Activated CD8-positive, alpha-beta memory T cell treated with anti-CD3 and anti-CD28 coated beads, Interleukin-2, amount 50 U/mL, for 24 hours (primary cell): Measurements from ENCODE around the gene ZNF232.
"Not testable (repeated sequence)": the region's sequence is repeated elsewhere in the genome, so short reads cannot be mapped to it uniquely, and the experiment has no call there.

Experiments
- DNase-seq: peaks from one replicate; pipeline ENCODE4 v3.0.0-alpha.2; 2020; ENCODE audit errors: extremely low read depth

ZNF232 gene

DNA sequence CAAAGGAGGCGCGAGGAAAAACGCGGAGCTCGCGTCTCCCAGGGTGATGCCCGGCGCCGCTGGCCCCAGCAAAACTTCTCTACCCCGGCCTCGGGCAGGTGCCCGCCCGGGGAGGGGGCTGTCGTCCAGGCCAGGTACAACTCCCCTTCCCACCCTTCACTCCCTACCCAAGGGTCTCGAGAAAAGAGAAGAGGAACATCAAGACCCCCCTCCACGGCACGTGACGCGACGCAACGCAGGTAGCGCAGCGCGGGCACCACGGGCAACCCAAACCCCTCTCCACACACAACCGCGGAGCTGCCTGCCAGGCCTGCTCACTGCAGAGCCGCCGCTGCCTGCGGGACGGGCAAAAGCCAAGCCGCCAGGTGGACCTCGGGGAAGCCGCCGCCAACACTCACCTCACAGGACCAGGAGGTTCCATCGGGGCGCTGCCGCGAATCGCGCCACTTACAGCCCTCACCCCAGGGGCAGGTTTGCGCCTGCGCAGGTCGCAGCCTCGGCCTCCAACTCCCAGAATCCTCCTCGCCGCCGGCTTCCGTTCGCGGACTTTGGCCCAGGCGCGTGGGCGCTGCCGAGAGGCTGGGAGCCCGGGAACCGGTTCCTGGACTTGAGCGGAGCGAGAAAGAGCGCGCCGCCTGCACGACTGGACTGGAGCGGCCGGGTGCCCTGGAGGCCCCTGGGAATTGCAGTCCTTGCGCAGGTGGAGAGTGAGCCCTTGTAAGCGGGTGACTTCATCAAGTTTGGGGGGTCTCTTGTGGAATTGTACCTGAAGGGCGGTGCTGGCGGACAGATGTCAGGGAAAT, at the start of gene ZNF232:
Gene ZNF232 (minus strand): TSS at position 477 of the 803 bp plus-strand sequence. CDS start 56 bp downstream, at position 421.
- DNase-seq = peak; percentile 78

DNA sequence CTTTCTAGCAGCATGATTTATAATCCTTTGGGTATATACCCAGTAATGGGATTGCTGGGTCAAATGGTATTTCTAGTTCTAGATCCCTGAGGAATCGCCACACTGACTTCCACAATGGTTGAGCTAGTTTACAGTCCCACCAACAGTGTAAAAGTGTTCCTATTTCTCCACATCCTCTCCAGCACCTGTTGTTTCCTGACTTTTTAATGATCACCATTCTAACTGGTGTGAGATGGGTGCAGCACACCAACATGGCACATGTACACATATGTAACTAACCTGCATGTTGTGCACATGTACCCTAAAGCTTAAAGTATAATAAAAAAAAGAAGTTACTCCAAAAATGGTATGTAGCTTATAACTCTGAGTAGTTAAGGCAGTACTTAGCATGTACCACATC, 49.0 kb upstream of the ZNF232 start:
- DNase-seq = not testable (repeated sequence)

DNA sequence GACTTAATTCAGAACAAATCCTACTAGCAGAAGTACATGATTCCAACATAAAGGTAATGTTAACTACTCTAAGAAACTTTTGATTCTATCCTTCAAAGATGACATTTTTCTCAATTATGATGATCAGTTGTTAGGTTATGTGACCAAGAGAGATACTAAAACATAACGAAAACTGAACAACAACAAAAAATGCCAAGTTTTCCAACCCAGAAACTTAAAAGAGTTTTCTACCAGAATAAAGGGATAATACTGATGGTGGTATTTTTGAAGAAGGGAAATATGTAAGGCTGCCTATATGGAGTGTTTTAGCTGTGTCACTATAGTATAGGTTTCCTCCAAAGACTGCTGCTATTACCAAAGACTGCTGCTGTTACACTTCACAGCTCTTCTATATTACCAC, 34.4 kb upstream of the ZNF232 start:
- DNase-seq = not testable (repeated sequence)

DNA sequence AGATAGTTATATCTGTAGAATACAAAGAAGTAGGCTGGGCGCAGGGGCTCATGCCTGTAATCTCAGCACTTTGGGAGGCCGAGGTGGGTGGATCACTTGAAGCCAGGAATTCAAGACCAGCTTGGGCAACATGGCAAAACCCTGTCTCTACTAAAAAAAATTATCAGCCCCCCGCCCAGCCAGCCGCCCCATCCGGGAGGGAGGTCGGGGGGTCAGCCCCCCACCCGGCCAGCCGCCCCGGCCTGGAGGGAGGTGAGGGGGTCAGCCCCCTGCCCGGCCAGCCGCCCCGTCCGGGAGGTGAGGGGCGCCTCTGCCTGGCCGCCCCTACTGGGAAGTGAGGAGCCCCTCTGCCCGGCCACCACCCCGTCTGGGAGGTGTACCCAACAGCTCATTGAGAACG, 31.2 kb upstream of the ZNF232 start:
- DNase-seq = not testable (repeated sequence)

DNA sequence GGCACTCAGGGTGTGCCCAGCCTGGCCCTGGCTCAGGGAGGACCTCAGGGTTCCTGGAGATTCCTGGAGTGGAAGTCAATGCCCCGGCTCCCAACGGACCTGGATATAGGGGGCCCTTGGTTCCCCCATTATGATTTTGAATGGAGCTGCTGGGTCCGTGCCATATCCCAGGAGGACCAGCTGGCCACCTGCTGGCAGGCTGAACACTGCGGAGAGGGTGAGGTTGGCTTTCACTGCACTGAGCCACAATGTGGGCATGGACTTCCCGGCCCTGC, 27.7 kb upstream of the ZNF232 start:
- no peak for DNase-seq

DNA sequence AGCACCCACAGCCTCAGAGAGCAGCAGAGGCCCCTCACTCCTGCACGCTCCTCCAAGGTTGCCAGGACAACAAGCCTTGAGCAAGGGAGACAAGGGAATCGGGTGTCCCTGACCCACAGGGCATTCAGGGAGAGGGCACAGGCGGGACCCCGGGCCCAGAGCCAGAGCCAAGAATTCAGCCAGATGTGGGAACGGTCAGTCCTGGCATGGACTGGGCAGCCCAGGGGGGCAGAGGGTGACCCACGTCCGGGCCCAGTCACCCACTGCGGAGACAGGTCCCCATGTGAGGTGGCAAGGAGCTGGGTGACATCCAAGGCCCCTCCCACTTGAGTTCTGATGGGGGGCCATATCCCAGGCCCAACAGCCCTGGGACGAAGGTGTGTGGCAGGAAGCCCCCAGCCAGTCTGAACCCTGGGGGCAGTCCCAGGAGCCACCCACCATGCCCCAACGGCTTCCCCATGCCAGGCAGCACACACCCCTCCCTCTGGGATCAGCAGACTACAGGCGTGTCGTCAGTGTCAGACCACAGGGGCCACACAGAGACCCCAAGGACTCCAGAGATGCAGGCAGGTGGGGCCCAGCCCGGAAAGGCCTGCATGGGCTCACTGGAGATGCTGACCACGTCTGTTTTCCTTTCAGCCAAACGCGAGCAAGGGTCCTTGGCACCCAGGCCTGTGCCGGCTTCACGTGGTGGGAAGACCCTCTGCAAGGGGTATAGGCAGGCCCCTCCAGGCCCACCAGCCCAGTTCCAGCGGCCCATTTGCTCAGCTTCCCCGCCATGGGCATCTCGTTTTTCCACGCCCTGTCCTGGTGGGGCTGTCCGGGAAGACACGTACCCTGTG, 27.2 kb upstream of the ZNF232 start:
- DNase-seq = no peak

DNA sequence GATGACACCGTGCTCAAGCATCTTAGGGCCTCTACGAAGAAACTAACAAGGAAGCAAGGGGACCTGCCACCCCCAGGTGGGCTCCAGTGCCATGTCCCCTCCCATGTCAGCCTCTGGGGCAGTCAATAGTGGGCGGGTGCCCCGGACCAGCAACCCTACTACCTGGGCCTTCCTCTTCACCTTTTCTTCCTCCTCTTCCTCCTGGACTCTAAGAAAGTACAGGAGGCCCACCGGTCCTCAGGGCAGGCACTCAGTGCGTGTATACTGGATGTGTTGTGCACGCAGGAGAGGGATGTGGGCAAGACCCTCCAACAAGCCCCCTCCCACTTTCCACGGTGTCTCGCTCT, 26.5 kb upstream of the ZNF232 start:
- not testable (repeated sequence) for DNase-seq

DNA sequence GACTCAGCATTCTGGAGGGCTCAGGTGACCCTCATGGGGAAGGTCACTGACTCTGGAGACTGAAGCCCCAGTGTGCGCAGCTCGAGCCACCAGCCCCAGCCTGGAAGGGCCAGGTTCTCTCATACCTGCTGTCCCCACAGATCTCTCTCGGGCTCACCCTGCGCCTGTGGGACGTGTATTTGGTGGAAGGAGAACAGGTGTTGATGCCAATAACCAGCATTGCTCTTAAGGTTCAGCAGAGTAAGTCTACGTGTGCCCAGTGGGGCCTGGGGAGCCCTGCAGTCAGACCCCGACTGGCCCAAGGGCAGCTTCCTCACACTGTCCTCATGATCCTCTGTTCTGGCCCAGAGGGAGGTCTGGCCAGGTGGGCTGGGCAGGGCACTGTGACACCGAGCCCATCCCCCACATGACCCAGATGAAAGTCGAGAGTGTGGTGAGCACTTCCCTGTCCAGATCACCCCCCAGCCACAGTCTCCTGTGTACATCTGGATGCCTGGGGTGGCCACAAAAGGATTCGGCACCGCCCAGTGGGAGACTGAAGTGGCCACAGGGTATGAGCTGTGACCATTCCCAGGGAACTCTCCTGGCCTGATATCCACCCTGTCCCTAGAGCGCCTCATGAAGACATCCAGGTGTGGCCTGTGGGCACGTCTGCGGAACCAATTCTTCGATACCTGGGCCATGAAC, 26.0 kb upstream of the ZNF232 start:
- not testable (repeated sequence) for DNase-seq

DNA sequence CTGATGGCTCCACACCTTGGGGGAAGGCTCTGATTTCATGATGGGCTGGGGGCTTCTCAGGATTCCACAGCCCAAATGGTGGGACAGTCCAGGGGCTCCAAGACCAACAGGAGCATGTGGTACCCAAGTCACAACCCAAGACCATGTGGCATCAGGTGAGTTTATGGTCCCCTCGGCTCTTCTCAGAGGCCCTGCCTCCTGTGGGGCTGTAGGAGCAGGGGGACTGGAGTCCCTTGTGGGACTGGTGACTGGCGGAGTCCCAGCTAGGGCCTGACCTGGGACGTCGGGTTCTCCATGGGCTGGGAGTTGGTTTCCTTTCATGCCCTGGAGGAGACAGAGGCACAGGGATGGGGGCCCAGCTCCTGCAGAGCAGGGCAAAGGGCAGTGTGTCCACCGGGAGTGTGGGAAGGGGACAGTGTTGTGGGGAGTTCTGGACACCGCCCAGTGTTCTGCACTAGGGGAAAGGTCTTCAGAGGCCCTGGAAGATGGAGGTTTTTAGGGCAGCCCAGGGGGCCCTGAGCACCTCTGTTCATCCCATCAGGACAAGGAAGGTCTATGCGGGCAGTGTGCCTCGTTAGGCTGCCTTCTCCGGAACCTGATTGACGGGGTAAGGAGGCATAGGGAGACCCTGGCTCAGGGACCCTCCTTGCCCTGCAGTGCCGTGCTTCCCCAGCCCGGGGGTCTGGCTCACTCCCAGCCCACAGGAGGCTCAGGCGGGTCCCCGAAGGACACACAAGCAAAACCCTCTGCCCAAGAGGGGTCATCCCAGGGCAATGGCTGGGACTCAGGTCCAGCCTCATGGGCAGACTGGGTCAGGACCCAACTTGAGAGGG, 25.1 kb upstream of the ZNF232 start:
- DNase-seq = not testable (repeated sequence)

DNA sequence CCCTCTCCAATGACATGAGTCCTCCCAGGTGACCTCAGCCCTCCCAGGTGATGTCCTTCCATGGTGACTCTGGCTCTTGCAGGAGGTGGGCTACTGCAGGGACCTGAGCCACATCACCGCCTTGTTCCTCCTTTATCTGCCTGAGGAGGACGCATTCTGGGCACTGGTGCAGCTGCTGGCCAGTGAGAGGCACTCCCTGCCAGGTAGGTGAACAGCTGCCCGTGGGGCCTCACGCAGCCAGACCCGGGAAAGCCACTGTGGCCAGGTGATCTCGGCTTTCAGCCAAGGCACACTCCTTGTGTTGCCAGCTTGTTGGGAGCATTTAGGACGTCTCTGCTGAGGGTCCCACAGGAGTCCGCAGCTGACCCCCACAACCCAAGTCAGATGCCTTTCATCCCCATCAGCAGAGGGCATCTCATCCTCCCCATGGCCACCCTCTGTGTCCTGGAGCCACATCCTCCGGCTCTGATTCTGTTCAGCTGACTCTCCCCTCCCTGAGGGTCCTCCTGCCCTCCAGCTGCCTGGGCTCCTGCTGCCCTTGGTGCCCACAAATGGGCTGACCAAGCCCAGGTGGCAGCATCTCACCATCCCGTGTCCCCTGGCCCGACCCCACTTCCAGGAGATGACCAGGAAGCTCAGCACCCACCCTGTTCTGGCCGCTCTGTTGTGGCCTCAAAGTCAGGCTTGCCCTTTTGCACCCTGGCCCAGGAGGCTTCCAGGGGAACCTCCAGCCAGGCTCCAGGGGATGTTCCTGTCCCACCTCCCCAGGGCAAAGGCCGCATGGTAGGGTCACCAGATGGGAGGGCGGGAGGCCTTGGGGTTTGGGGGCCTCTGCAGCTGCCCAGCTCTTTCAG, 24.3 kb upstream of the ZNF232 start:
- no peak for DNase-seq

DNA sequence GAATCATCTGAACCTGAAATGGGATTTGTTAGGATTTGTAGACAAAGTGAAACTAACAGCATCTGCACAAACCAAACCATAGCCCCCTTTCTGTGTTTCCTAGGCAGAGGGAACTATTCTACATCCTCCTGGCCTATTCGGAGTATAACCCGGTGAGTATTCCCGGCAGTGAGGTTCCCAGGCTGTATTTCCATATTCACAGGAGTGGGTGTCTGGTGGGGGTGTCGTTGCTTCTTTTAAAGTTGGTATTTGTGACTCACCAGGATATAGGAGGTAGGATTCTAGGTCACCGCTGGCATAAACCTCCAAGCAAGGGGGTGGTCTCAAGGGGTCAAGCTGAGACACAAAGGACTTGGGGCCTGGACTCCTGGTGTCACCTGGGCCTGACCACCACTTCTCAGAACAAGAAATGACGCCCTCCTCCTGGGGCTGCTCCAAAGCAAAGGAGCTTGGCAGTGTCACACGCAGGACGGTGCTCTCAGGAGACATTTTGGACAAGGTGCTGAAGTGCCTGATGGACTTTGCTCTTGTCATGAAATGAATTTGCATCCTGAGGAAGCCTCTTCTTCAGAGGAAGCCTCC, 23.5 kb upstream of the ZNF232 start:
- DNase-seq = not testable (repeated sequence)

DNA sequence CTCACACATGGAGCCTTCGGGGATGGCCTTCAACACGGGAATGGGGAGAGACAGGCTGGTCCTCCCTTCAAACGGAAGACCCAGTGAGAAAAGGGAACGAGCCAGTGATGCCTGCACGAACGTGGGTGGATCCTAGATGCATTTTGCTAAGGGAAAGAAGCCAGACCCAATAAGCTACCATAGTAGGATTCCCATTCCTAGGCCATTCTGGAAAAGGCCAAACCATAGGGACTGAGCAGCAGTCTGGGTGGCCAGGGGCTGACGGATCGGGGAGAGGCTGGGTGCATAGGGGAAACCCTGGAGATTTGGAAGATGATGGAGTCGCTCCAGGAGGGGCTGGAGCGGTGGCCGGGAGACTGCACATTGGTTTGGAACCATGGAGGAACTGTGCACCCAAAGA, 22.9 kb upstream of the ZNF232 start:
- not testable (repeated sequence) for DNase-seq

DNA sequence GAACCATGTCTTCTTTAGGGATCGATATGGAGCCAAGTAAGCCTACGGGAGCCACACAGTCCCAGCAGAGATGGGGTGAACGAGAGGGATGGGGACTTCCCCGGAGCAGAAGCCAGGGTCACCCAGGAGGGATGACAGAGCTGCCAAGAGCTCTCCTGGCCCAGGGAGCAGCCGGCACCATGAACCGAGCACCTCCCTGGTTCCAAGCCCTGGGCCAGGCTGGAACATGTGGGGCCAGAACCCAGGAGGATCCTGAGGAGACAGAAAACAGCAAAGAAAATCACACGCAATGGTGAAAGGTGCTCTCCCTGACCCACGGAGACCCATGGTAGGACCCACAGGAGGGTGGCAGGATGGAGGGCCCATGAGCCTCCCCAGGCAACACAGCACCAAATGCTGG, 22.3 kb upstream of the ZNF232 start:
- not testable (repeated sequence) for DNase-seq

DNA sequence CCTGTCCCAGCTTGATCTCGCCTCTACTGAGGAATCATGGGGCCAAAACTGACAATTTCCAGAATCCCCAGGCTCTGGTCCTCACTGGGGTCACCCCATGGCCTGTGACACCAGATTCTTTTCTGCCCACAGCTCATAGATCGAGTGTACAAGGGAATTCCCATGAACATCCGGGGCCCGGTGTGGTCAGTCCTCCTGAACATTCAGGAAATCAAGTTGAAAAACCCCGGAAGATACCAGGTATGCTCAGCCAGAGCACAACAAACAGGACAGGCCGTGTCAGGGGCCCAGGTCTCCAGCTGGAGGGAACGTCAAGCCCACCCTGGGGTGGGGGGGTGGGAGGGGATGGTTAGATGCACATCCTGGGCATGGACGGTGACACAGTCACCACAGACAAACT, 21.6 kb upstream of the ZNF232 start:
- no peak for DNase-seq

DNA sequence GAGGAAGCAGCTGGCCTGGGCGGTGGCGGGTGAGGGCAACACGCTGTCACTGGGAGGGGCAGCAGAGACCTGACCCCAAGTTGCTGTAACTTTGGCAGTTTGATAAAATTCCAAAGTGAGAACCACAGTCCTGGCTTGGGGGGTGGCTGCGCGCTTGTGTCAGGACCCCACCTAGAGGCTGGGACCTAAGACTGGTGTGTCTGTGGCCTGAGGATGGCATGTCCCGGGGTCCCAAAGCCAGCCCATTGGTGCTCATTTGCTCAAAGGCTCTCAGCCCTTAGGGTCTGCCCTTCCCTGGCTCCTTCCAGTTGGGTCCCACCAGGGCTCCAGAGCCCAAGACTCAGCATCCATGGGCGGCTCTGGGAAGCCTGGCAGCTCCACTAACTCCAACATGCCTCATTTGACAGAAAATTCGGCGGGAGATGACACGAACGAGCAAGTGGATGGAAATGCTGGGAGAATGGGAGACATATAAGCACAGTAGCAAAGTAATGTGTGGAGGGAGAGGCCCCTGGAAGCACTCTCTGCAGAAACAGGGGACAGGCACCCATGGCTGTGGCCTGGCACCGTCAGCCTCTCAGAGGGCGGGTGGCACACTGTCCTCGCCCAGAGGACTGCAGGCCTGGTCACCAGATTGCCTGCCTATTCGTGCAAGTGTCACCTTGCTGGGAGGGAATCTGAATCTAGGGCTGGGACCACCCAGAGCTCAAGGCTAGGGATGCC, 21.0 kb upstream of the ZNF232 start:
- DNase-seq = not testable (repeated sequence)

DNA sequence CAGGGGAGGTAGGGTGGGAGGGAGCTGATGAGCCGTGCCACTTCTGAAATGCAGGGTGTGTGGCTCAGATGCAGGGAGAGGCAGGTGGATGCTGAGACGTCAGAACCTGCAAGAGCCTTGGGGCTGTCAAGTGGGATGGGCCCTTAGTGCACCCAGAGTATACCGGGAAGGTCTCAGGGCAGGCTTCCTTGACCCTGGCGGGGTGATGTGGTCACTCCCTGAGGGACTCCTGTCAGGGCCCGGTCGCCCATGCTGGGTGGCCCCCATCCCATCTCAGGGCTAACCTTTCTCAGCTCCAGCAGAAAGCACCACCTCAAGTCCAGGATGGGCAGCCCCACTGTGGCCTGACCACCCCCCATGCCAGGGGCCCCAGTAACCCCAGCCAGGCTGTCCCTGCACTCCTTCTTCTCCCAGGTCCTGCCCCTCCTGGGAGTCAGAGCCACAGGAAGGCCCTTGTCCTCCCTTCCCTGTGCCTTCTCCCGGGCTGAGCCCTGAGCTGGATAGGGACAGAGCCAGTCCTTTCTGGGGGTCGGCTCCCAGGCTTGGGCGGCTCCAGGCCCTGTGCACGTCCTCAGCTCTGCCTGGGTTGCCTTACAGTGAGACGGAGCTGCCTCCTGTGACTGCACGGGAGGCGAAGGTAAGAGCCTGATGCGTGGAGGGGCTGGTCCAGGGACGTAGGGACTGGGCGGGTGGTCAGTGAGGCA, 20.3 kb upstream of the ZNF232 start:
- not testable (repeated sequence) for DNase-seq

DNA sequence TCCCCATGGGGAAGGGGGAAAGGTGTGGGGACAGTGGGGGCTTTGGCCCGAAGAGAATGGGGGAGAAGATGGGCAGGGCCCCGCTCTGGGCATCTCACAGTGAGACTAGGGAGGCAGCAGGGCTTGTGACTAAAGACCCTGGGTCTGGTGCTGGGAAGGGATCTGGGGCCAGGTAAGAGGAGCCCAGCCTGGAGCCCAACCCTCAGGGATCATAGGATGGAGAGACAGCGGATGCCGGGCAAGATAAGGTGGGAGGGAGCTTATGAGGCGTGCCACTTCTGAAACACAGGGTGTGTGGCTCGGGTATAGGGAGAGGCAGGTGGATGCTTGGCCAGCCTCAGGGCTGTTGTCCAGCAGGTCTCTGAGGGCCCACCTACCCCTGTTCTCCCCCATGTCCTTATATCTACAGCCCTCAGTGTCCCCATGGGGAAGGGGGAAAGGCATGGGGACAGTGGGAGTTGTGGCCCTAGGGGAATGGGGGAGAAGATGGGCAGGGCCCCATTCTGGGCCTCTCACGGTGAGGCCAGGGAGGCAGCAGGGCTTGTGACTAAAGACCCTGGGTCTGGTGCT, 19.6 kb upstream of the ZNF232 start:
- no peak for DNase-seq

DNA sequence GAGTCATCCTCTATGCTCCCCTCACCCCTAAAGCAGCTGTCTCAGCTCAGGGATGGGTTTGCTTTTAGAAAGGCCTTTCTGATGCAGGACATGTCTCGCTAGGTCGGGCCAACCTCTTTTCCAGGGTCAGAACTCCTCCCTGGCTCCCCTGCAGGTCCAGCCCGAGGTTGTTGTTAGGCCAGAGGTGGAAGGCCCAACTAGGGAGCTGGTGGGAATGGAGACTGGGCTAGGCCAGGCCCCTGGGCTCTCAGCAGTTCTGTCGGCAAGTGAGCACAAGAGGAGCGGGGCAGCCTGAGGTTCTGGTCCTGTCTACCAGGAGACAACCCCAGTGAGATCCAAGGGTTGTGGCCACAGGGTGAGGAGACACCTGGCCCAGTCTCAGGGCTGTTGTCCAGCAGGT, 19.0 kb upstream of the ZNF232 start:
- DNase-seq = not testable (repeated sequence)

DNA sequence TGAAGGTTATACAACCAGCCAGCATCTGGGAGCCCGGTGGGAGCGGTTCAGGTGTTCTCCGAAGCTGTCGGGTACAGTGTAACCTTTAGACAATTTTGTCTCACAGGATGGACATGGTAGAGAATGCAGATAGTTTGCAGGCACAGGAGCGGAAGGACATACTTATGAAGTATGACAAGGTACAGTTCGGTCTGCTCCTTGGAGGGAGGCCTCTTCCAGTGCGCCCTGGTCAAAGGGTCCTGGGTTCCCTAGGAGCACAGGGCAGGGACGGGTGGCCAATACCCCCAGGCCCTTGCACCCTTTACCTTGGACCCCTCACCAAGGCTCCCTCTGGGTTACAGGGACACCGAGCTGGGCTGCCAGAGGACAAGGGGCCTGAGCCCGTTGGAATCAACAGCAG, 18.6 kb upstream of the ZNF232 start:
- DNase-seq = not testable (repeated sequence)
